HG03135 (cell line): ENCODE measurements around the gene SFSWAP.
"Not testable (repeated sequence)": the region's sequence is repeated elsewhere in the genome, so short reads cannot be mapped to it uniquely, and the experiment has no call there.

Experiments used
- ATAC-seq: cut with Tn5 transposase; IDR thresholded peaks from one replicate; pipeline ENCODE4 v1.9.1; 2021; ENCODE audit warnings: mild to moderate bottlenecking, moderate library complexity; ENCODE audit not compliant: unreplicated experiment

SFSWAP gene

GRCh38 chr12:131735153-131735456, 24.2 kb downstream of the SFSWAP start:
- no peak for ATAC-seq

DNA sequence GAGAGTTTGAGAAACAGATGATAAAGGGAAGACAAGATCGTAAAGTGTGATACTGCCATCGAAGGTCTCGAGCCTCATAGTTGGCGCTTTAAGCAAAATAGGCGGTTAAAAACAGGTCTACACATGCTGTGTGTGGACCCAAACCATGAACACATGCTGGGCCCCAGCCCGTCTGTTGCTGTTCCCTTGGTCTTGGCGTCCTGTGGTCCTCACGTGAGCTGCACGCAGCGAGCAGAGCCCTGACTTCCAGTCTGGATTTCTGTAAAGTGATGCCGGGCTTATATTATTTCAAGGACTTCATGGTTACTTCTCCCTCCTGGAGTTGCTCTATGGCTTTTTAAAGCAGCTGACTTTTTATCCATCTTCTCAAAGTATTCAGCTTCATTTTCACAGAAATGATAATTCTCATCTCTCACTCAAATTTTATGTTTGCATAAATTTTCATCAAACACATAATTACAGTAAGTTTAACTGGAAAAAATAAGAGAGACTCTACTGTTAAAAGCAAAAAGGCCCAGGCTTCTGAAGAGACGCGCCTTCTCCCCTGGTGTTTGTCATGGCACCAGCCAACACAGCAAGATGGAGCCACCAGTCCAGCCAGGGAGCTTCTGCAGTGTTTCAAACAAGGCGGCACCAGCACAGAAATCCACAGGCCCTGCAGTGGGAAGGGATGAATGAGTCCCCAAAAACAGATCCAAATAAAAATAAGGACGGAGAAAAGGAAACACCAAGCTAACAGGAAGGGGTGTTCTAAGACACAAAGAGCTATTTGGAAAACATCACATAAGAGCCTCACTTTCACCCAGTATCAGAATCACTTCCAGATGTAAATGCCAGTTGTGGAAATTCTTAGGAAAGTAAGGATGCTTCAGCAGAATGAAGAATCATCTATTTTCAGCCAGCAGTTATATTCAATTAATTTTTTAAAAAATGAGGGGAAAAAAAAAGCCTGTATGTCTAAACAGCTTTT, 24.9 kb downstream of the SFSWAP start:
- no peak for ATAC-seq

- no peak for ATAC-seq
Measured at GRCh38 chr12:131736446-131737149, 25.7 kb downstream of the SFSWAP start.

DNA sequence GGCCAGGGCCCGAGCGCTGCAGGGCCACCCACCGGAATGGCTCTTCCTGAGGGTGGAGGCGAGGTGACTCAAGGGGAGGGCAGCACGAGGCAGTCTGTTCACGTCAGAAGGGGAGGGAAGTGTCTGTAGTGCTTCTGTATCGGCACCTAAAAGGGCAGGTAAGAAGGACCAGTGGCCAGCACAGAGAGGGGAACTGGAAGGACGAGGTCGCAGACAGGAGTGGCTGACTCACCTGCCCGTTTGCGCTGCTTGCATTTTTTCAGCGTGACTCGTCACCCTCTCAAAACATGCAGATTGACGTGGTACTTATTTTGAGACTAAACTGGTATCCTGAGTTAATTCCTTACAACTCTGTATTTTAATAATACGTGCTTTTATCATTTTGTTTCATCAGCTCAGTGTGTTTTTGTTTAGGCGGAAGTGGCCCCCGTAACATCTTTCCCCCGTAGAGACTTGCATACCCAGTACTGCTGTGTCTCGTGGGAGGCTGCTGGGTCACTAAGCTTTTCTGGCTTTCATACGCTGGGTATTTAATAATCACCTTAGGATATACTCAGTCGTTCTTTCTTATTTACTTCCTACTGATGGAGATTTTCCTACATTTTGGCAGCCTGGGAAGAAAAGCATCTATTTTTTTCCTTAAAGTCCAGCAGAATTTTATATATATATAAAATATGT, 26.4 kb downstream of the SFSWAP start:
- no peak for ATAC-seq

DNA sequence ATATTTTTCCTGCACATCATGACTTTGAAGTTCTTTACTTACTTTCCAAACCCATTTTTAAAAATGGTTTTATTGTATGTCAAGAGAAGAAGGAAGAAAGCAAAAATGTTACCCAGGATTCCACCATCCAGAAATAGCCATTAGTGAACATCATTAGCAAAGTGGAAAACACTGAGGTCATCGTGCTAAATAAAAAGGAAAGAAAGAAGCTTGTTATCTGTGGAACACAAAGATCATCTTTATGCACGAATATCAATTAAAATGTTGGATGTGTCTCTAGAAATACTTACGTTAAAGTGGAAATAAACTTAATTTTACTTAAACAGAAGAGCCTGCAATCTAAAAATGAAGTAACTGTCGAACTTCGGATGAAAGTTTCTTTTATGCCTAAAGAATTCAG, 27.3 kb downstream of the SFSWAP start:
- no peak for ATAC-seq

GRCh38 chr12:131740626-131741025, 29.7 kb downstream of the SFSWAP start:
- no peak for ATAC-seq

- ATAC-seq = not testable (repeated sequence)
Measured at GRCh38 chr12:131742761-131743160, 31.9 kb downstream of the SFSWAP start.

DNA sequence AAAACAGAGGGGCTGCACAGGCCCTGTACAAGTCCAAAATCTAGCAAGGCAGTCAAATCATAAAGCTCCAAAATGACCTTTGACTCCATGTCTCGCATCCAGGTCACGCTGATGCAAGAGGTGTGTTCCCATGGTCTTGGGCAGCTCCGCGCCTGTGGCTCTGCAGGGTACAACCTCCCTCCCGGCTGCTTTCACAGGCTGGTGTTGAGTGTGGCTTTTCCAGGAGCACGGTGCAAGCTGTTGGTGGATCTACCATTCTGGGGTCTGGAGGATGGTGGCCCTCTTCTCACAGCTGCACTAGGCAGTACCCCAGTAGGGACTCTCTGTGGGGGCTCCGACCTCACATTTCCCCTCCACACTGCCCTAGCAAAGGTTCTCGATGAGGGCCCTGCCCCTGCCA, 32.5 kb downstream of the SFSWAP start:
- ATAC-seq = not testable (repeated sequence)

DNA sequence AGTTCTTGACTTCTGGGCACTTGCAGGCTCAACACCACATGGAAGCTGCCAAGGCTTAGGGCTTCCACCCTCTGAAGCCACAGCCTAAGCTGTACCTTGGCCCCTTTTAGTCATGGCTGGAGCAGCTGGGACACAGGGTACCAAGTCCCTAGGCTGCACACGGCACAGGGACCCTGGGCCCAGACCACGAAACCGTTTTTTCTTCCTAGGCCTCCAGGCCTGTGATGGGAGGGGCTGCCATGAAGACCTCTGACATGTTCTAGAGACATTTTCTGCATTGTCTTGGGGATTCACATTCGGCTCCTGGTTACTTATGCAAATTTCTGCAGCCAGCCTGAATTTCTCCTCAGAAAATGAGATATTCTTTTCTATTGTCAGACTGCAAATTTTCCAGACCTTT, 33.0 kb downstream of the SFSWAP start:
- ATAC-seq = not testable (repeated sequence)

DNA sequence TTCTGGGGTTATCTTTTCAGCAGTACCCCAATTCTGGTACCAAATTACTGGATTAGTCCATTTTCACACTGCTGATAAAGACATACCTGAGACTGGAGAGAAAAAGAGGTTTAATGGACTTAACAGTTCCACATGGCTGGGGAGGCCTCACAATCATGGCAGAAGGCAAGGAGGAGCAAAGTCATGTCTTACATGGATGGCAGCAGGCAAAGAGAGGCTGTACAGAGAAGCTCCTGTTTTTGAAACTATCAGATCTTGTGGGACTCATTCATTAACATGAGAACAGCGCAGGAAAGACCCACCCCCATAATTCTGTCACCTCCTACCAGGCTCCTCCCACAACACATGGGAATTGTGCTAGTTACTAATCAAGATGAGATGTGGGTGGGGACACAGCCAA, 33.8 kb downstream of the SFSWAP start:
- not testable (repeated sequence) for ATAC-seq

DNA sequence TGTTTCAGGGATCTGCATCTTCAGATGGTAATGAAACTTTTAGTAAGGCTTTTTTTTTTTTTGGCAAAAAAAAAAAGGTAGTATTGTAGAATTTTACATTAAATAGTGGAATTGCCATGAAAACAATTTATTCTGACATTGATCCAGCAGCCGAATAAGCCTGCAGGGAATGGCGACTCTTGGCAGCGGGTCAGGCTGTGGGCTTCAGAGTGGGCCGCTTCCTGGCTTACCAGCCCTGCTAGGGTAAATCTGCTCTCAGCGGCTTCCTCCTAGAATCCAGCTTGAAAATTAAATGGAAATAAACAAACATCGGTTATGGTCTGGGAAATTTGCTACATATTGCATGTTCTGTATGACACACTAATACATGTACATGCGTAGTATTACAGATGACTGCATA, 34.8 kb downstream of the SFSWAP start:
- ATAC-seq = no peak

GRCh38 chr12:131747276-131748177, 36.6 kb downstream of the SFSWAP start:
- ATAC-seq = no peak

GRCh38 chr12:131749618-131750315, 38.9 kb downstream of the SFSWAP start:
- no peak for ATAC-seq

DNA sequence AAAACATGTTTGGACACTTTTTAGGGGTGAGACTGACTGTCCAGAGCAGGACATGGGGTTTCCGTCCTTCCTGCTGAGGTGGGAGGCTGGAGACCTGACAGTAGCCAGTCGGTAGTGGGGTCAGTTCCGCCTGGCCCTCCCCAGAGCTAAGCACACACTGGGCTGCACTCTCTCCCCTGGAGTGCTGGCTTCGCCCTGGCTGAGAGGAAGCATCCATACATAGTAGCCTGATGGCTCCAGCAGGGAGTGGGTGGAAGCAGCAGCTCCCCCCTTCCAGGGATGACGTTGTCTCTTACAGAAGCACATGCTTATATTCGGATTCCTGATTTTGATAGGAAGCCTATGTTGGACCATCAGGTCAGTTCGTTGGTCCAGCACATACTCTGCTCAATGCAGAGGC, 40.4 kb downstream of the SFSWAP start:
- no peak for ATAC-seq

DNA sequence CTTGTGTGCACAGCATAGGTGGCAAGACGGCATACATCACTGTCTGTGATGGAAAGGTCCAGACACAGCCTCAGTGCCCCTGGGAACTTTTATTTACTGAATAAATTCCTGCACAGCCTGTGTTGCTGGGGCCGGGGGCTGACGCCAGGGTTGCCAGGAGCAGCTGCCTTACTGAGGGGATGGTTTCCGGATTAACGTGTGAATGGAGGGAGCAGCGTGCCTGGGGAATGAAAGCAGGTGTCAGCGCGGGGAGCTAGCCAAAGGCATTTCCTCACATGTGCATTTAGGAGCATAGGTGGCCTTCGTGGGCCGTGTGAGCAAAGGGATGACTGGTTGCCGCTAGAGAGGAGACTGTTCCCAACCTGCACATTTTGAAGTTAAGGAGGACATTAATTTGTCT, 41.6 kb downstream of the SFSWAP start:
- no peak for ATAC-seq

DNA sequence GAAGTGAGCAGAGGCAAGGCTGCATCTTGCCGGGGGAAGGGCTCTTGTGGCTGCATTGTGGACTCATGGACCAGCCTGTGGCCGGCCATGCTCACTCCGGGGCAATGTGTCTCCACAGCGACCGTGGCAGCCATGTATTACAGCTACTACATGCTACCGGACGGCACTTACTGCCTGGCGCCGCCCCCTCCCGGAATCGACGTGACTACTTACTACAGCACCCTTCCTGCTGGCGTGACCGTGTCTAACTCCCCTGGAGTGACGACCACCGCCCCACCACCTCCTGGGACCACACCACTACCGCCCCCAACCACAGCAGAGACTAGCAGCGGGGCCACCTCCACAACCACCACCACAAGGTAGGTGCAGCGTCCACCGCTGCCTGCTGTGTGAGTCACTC, 42.1 kb downstream of the SFSWAP start:
- no peak for ATAC-seq

DNA sequence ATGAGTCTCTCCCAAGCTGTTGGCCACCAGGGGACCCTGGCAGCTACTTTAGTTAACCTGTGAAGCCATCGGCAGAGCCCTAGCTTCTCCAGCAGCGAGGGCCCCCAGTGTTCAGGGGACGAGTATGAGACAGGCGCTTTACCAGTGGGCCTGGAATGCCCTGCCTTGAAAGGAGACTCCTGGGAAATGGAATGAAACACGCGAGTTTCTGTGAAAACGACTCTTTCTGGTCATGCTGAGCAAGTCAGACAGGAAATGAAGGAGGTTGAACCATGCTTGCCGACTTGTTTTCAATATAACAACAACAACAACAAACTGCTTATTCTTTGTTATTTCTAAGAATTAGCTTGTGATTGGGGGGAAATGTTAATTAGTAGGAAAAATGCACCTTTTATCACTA, 42.9 kb downstream of the SFSWAP start:
- no peak for ATAC-seq

DNA sequence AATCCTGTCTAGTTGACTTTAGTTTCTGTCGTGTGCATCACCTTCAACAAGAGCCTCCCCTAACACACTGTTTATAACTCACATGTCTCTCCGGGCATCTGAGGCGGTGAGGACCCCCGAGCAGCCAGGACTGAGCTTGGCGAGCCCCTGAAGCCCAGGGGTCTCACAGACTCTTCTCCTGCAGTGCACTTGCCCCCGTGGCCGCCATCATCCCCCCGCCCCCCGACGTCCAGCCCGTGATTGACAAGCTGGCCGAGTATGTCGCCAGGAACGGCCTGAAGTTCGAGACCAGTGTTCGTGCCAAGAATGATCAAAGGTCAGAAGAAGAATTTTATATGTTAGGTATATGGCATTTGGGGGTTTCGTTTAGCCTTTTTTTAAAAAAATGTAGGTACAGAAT, 43.3 kb downstream of the SFSWAP start:
- ATAC-seq = no peak

- no peak for ATAC-seq
Measured at GRCh38 chr12:131755305-131756113, 44.6 kb downstream of the SFSWAP start.
